ENCODE measurements around the gene SEPTIN7. TPM values are rescaled to one million over a fixed set of nuclear protein-coding genes. Genes with fewer than 3 reads are reported as not detected.
A peak's percentile ranks its signal among the peaks of the same experiment; 100 is the strongest.

Gene SEPTIN7
- total and polyA plus RNA-seq, 9 of the 15 experiments (the other 6 are each of a cell fraction or from before 2014, with no cell fraction given), result 95.0 to 268 (median 163) TPM

DNA sequence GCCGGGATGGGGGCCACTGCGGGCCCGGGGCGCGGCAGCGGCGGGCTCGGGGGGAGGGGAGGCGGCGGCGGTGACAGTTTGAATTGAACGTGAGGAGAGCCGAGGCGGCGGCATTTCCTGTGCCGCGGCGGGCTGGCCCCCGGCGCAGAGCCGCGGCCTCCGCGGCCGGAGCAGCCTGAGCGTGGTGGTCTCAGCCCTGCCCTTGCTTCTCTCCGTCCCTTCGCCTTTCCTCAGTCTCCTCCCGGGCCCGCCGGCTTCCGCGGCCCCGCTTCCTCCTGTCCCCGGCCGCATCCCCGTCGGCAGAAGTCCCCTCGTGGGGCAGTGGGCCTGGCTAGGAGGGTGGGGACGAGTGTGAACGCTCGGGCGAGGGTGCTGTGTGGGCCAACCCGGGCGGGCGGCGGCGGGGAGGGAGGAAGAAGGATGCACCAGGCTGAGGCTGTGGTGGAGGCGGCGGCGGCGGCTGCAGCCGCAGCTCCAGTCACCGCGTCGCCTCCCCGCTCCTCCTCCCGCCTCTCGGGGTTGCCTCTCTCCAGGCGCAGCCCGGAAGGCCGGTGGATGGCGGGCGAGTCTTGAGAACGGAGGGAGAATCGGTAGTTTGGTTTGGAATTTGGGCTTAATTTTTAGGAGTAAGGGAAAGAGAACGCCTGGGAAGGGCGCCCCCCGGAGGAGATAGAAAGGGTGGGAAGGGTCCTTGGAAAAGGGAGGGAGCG is 690 bp downstream of the SEPTIN7 start (continued):
- TF ChIP-seq ZNF197 (CRISPR knock-in tag; IDR thresholded peaks at IDR 0.05; ENCODE audit: low read depth) (no peak), NR1H2 (CRISPR knock-in tag; IDR thresholded peaks at IDR 0.05) (no peak), ZNF140 (CRISPR knock-in tag; IDR thresholded peaks at IDR 0.05) (no peak), XRCC3 (IDR thresholded peaks at IDR 0.05) (no peak), SRSF9 (IDR thresholded peaks at IDR 0.05; ENCODE audit: borderline replicate concordance, low read depth, low read length) (no peak), USF2 (CRISPR knock-in tag; IDR thresholded peaks at IDR 0.05) (no peak), E2F3 (CRISPR knock-in tag; IDR thresholded peaks at IDR 0.05) (no peak), MAX (CRISPR knock-in tag; IDR thresholded peaks at IDR 0.05) (no peak), TSC22D4 (tag; IDR thresholded peaks at IDR 0.05) (no peak), KLF10 (CRISPR knock-in tag; IDR thresholded peaks at IDR 0.05) (no peak), XRCC5 (IDR thresholded peaks at IDR 0.05; ENCODE audit: low read depth, low read length) (peak; percentile 61; the same call in 1 of the 2 replicates), RFX7 (CRISPR knock-in tag; IDR thresholded peaks at IDR 0.05) (no peak), ZNF3 (CRISPR knock-in tag; IDR thresholded peaks at IDR 0.05) (no peak), ZFP1 (CRISPR knock-in tag; IDR thresholded peaks at IDR 0.05) (no peak), RBM17 (IDR thresholded peaks at IDR 0.05; ENCODE audit: borderline replicate concordance, low read depth, low read length) (no peak), UBTF (IDR thresholded peaks at IDR 0.05; ENCODE audit: borderline replicate concordance in 1 of 2, low read depth in 2 of 2, low read length in 2 of 2) (peak; percentile 71 to 89; a peak in 2 of 4 replicates), ETS2 (tag; IDR thresholded peaks at IDR 0.05; ENCODE audit: borderline replicate concordance, poor library complexity, severe bottlenecking) (no peak), GTF2A2 (tag; IDR thresholded peaks at IDR 0.05) (no peak), RFX1 (IDR thresholded peaks at IDR 0.05) (no peak), ARID2 (IDR thresholded peaks at IDR 0.05) (no peak; the same call in 1 of the 2 replicates), ZNF778 (CRISPR knock-in tag; IDR thresholded peaks at IDR 0.05) (no peak)
- TF ChIP-seq, protein P1, sequence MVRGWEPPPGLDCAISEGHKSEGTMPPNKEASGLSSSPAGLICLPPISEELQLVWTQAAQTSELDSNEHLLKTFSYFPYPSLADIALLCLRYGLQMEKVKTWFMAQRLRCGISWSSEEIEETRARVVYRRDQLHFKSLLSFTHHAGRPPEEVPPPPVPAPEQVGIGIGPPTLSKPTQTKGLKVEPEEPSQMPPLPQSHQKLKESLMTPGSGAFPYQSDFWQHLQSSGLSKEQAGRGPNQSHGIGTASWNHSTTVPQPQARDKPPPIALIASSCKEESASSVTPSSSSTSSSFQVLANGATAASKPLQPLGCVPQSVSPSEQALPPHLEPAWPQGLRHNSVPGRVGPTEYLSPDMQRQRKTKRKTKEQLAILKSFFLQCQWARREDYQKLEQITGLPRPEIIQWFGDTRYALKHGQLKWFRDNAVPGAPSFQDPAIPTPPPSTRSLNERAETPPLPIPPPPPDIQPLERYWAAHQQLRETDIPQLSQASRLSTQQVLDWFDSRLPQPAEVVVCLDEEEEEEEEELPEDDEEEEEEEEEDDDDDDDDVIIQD (CRISPR knock-in tag; IDR thresholded peaks at IDR 0.05), result no peak

Data from K562 (cell line).